PC-9 (cell line): ENCODE data around the gene PGGHG. TPM values are rescaled to one million over a fixed set of nuclear protein-coding genes. Genes with fewer than 3 reads are reported as not detected.

ENCODE experiments used
- BruUV-seq: library from RNA; stranded (reverse); fragments of 400-500 nt; replicated peaks from 2 replicates; lab custom pipeline; 2021; lab: Mats Ljungman, UMichigan
- CTCF ChIA-PET: fragments of 300-600 bp; sonication (Branson Sonifier 250); formaldehyde crosslinking; loops from one replicate; lab custom pipeline; 2022; ENCODE audit warnings: antibody characterized with exemption; lab: Charles Lee
- POLR2A ChIA-PET: fragments of 300-600 bp; sonication (Branson Sonifier 250); formaldehyde crosslinking; loops from one replicate; lab custom pipeline; 2022; ENCODE audit warnings: antibody characterized with exemption; ENCODE audit not compliant: unreplicated experiment; lab: Charles Lee
- DNase-seq, 2 experiments: peaks; one replicate each; pipeline versions ENCODE4 v3.0.0 to v3.0.0-alpha.2; 2015 to 2022; ENCODE audit warnings: mixed read lengths in 1 of 2
- H2AFZ ChIP-seq: fragments of 200-600 bp; sonication (generic); 2 replicates; pipeline ENCODE4 v1.8.1; 2017; ENCODE audit warnings: antibody characterized with exemption
- H3F3A ChIP-seq: fragments of 200-600 bp; sonication (generic); 2 replicates; pipeline ENCODE4 v1.8.1; 2017; ENCODE audit warnings: antibody characterized with exemption, mild to moderate bottlenecking, low read depth; ENCODE audit not compliant: insufficient read depth
- H3K27ac ChIP-seq: fragments of 200-600 bp; sonication (generic); 2 replicates; pipeline ENCODE4 v1.6.1; 2016; ENCODE audit warnings: mixed run types
- H3K27me3 ChIP-seq: fragments of 200-600 bp; sonication (generic); 2 replicates; pipeline ENCODE4 v1.6.1; 2016; ENCODE audit warnings: low read depth, mixed run types; ENCODE audit not compliant: insufficient read depth
- H3K36me3 ChIP-seq: fragments of 200-600 bp; sonication (generic); 2 replicates; pipeline ENCODE4 v1.6.1; 2016; ENCODE audit warnings: low read depth, mixed run types
- H3K4me1 ChIP-seq: fragments of 200-600 bp; sonication (generic); replicated peaks from 2 replicates; pipeline ENCODE4 v1.6.1; 2016; ENCODE audit warnings: mixed run types; ENCODE audit not compliant: insufficient read depth
- H3K4me2 ChIP-seq: fragments of 200-600 bp; sonication (generic); 2 replicates; pipeline ENCODE4 v1.6.1; 2017; ENCODE audit warnings: mixed run types
- H3K4me3 ChIP-seq: fragments of 200-600 bp; sonication (generic); 2 replicates; pipeline ENCODE4 v1.6.1; 2016; ENCODE audit warnings: mixed run types
- H3K79me2 ChIP-seq: fragments of 200-600 bp; sonication (generic); 2 replicates; pipeline ENCODE4 v1.6.1; 2017; ENCODE audit warnings: low read depth, mixed run types
- H3K9me2 ChIP-seq: fragments of 200-600 bp; sonication (generic); 2 replicates; pipeline ENCODE4 v1.8.1; 2017; ENCODE audit warnings: mild to moderate bottlenecking; ENCODE audit not compliant: insufficient read depth
- H3K9me3 ChIP-seq: fragments of 200-600 bp; sonication (generic); 2 replicates; pipeline ENCODE4 v1.8.1; 2016; ENCODE audit warnings: low read depth; ENCODE audit not compliant: insufficient read depth
- H4K20me1 ChIP-seq: fragments of 200-600 bp; sonication (generic); 2 replicates; pipeline ENCODE4 v1.8.1; 2017; ENCODE audit not compliant: insufficient read depth
- CTCF ChIP-seq: fragments of 200-600 bp; sonication (generic); conservative IDR thresholded peaks from 2 replicates; pipeline ENCODE4 v1.6.1; 2017; ENCODE audit warnings: mixed run types, antibody characterized with exemption, mild to moderate bottlenecking, moderate library complexity
- EZH2 ChIP-seq: fragments of 200-600 bp; sonication (generic); IDR thresholded peaks from 2 replicates; pipeline ENCODE4 v1.8.0; 2017; ENCODE audit warnings: antibody characterized with exemption, low read depth
- intact Hi-C: fragments of 100-400 bp; cut with micrococcal nuclease; formaldehyde crosslinking; loops from one replicate; pipeline ENCODE4 v1.10.0; 2022; ENCODE audit not compliant: unreplicated experiment
- total RNA-seq: library from RNA; stranded (reverse); gene quantifications from 2 replicates; pipeline ENCODE4 v1.2.3, GENCODE V29; 2021

PGGHG gene
- total RNA-seq, 1 experiment from 2014 or later: 68.6 TPM

- DNase-seq: no peak
- POLR2A ChIA-PET: no interaction called here
- Histone ChIP-seq H3K9me2 (no peaks in the 10 kb centered on the region), H3K4me3 (peak overlapping the region; percentile 38; the same call in 1 of the 2 replicates), H3F3A (no peaks in the 10 kb centered on the region), H3K36me3 (no peaks in the 10 kb centered on the region), H2AFZ (no peak overlapping the region), H3K9me3 (no peaks in the 10 kb centered on the region), H3K27ac (no peak overlapping the region), H3K27me3 (no peaks in the 10 kb centered on the region), H4K20me1 (no peaks in the 10 kb centered on the region), H3K4me2 (peak overlapping the region; percentile 68), H3K4me1 (no peaks in the 10 kb centered on the region), H3K79me2 (no peaks in the 10 kb centered on the region)
- intact Hi-C loops: no loop called here
- no TSS peak for BruUV-seq
- CTCF ChIA-PET: no interaction called here
- no peak for TF ChIP-seq EZH2
- no peak for TF ChIP-seq CTCF
These were observed 429 bp downstream of the PGGHG start for GRCh38 chr11:289398-289711.

DNA sequence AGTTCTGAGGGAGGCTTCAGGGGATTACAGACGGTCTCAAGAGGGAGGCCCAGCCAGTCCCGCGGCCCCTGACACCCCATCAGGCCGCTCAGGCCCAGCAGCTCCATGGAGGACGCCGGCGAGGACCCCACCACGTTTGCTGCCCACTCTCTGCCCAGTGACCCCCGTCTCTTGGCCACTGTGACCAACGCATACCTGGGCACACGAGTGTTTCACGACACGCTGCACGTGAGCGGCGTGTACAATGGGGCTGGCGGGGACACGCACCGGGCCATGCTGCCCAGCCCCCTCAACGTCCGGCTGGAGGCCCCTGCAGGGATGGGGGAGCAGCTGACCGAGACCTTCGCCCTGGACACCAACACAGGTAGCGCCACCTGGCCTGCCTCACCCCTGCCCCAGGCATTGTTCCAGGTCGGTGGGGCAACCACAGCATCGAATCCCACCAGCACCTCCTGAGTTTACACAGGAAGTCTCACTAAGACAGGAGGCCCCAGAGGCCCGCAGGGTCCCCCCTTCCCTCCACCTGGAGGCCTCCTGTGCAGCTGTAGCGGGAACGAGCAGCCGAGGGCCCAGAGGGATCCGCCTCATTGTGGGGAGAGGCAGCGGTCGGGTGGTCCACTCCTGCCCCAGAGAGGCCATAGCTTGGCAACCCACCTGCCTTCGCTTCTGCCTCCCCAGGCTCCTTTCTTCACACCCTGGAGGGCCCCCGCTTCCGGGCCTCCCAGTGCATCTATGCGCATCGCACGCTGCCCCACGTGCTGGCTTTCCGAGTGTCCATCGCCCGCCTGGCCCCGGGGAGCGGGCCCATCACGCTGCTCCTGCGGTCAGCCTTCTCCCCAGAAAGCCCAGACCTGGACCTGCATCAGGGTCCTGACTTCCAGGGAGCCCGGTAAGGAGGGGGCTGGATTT is 1.0 kb downstream of the PGGHG start:
- no peak overlapping the region for H2AFZ ChIP-seq
- CTCF ChIA-PET: no interaction called here
- TSS peak; percentile 56 for BruUV-seq
- POLR2A ChIA-PET: no interaction called here
- intact Hi-C loops: no loop called here
- H3K36me3 ChIP-seq: no peaks in the 10 kb centered on the region
- peak overlapping the region; percentile 38; the same call in 1 of the 2 replicates for H3K4me3 ChIP-seq
- peak overlapping the region; percentile 68 for H3K4me2 ChIP-seq
- no peak for DNase-seq
- H3F3A ChIP-seq: no peaks in the 10 kb centered on the region
- no peaks in the 10 kb centered on the region for H3K79me2 ChIP-seq
- H3K9me2 ChIP-seq: no peaks in the 10 kb centered on the region
- no peak overlapping the region for H3K27ac ChIP-seq
- no peaks in the 10 kb centered on the region for H3K9me3 ChIP-seq
- H3K4me1 ChIP-seq: no peaks in the 10 kb centered on the region
- no peaks in the 10 kb centered on the region for H3K27me3 ChIP-seq
- TF ChIP-seq CTCF (no peak), EZH2 (no peak)
- no peaks in the 10 kb centered on the region for H4K20me1 ChIP-seq

DNA sequence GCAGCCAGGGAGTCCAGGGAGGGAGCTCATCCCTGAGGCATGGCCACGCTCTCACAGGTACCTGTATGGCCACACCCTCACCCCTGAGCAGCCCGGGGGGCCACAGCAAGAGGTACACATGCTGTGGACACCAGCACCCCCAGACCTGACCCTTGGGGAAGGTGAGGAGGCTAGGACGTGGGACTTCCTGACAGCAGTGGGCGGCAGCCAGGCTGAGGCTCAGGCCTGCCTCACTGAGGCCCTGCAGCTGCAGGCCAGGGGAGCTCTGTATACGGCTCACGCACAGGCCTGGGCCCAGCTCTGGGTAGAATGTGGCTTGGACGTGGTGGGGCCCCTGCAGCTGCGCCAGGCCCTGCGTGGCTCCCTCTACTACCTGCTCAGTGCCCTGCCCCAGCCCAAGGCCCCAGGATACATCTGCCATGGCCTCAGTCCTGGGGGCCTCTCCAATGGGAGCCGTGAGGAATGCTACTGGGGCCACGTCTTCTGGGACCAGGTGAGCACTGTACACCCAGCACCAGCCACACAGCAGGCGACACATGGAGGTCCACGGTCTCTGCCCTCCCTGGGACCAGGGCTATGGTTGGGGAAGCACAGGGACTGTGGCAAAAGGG is 1.8 kb downstream of the PGGHG start:
- Histone ChIP-seq H3K4me3 (no peak overlapping the region), H4K20me1 (no peaks in the 10 kb centered on the region), H3K79me2 (no peaks in the 10 kb centered on the region), H3K4me1 (no peaks in the 10 kb centered on the region), H3K36me3 (no peaks in the 10 kb centered on the region), H3K27me3 (no peaks in the 10 kb centered on the region), H3K9me2 (no peaks in the 10 kb centered on the region), H3F3A (no peaks in the 10 kb centered on the region), H3K9me3 (no peaks in the 10 kb centered on the region), H3K27ac (no peak overlapping the region), H2AFZ (no peak overlapping the region), H3K4me2 (no peak overlapping the region)
- DNase-seq: no peak
- POLR2A ChIA-PET: no interaction called here
- CTCF ChIA-PET: no interaction called here
- BruUV-seq: no TSS peak
- intact Hi-C loops: no loop called here
- TF ChIP-seq CTCF (no peak), EZH2 (no peak)
